LNCAP (cell line): ENCODE results near the gene SYNDIG1L.

Experiments
- CTCF ChIP-seq: fragments of 450-650 bp; IDR thresholded peaks from 2 replicates; pipeline ENCODE4 v1.5.1; 2017; ENCODE audit warnings: mild to moderate bottlenecking

SYNDIG1L gene

DNA sequence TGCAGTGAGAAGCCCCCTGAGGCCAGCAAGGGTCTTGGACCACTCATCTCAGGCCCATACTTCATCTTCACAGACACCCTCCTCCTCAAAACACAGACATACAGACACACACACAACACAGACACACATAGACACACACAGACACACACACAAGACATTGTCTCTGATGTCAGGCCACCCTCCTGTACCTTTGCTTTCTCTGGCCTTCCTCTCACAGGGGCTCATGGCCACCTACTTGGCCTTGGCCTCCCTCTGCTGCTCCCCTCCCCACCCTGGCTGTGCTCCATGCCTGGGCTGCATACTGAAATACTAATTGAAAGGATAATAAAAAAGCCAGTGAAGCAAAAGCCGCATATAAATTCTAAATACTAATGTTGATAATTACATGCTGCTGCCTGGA is 1.6 kb upstream of the SYNDIG1L start:
- no peak for TF ChIP-seq CTCF

GRCh38 chr14:74425525-74426201 is 347 bp downstream of the SYNDIG1L start:
- TF ChIP-seq CTCF: no peak

DNA sequence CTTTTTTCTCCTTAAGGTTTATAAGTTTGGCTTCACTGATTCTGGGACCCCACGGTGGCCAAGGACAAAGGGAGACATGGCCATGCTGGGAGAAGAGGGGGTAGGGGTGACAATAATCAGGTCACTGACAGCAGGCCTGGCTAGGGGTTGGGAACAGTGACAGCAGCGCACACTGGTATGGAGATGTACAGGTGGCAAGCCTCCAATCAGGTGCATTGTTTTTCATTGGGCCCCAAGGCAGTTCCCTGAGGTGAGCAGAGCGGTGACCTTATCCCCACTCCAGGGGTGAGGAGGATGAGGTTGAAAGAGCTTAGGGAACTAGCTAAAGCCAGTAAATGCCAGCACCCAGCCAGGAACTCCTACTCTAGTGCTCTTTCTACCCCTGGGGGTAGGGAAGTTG is 1.4 kb downstream of the SYNDIG1L start:
- TF ChIP-seq CTCF: no peak

DNA sequence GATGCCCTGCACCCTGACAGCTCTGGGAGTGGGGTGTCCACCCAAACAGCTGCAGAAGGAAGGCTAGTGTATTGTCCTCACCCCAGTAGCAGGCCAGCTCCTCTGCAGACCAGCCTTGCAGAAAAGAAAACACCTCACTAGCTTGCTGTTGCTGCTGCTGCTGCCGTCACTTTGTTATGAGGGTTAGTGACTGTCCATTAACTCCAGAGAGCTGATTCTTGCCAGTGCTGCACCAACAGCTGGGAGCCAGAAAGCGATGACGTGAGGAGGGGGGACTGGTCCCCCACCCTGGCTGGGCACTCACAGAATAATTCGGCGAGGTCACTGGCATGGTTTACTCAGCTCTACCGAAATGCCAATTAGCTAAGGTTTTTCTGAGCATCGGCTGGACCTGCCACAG is 2.8 kb downstream of the SYNDIG1L start:
- TF ChIP-seq CTCF: no peak

DNA sequence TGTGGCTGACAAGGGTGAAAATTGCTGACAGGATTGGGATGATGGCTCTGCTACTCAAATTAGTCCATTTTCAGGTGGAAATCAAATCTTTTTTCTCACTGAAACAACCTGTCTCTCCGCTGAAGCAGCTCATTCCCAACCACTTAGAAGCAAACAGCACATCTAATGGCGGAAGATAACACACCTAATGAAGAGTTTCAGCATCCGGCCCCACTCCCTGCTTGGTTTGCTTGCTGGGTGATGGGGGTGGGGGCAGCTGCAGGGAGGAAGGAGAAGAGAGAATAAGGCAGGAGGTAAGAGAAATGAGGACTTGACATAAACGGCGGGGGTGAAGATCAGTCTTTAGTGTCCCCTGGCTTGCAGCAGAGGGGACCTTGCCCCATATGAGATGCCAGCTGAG is 4.0 kb downstream of the SYNDIG1L start:
- no peak for TF ChIP-seq CTCF

DNA sequence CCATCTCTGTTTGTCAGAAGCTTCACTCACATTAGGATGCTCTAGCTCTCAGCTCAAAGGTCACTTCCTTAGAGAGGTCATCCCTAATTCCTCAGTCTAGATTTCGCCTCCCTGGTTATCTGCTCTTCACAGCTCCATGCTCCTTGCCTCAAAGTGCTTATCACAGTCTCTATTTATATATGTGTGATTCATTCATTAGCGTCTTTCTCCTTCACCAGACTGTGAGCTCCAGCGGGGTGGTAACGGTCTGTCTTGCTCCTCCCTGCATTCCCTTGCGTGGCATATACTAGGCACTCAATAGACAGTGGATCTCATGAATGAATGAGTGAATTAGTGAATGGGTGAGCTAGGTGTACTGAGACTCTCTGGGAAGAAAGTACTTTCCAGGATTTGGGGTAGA is 6.9 kb downstream of the SYNDIG1L start:
- no peak for TF ChIP-seq CTCF

- no peak for TF ChIP-seq CTCF
These were observed 8.0 kb downstream of the SYNDIG1L start for GRCh38 chr14:74418031-74418430.

DNA sequence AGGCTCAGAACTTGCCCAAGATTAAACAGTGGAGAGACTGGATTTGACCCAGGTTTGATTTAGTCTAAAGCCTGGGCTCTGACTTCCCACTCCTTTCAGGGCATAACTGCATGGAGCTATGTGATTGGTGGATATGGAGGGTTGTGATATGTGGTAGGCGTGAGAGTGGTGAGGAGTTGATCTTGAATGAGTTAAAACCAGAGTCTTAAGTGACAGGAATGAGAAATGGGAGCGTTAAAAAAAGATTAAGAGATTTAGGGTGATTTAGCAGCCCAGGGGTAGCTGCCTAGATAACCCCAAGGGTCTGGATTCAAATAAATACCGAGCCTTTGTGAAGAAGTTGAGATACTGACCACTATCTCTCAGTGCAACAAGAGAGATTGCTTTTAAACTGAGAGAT is 8.4 kb downstream of the SYNDIG1L start:
- TF ChIP-seq CTCF: no peak
